HL-60 (cell line): ENCODE data around the gene LILRA6.

ENCODE experiments used
- GABPA ChIP-seq: IDR thresholded peaks from 2 replicates; pipeline ENCODE4 v1.6.1; 2012; ENCODE audit warnings: low read depth
- POLR2AphosphoS5 ChIP-seq: IDR thresholded peaks from 2 replicates; pipeline ENCODE4 v1.6.1; 2012; ENCODE audit warnings: low read depth
- SPI1 ChIP-seq: IDR thresholded peaks from 2 replicates; pipeline ENCODE4 v1.6.1; 2012; ENCODE audit warnings: low read depth, mild to moderate bottlenecking, borderline replicate concordance
- TF ChIP-seq, protein P1 (sequence below): IDR thresholded peaks from 2 replicates; pipeline ENCODE4 v1.6.1; 2012; ENCODE audit warnings: low read depth; ENCODE audit not compliant: insufficient replicate concordance
- TF ChIP-seq, protein P2 (sequence below): IDR thresholded peaks from one replicate; pipeline ENCODE4 v1.5.1; 2011; ENCODE audit warnings: low read length, control low read depth, inconsistent platforms; ENCODE audit not compliant: insufficient read depth

DNA sequence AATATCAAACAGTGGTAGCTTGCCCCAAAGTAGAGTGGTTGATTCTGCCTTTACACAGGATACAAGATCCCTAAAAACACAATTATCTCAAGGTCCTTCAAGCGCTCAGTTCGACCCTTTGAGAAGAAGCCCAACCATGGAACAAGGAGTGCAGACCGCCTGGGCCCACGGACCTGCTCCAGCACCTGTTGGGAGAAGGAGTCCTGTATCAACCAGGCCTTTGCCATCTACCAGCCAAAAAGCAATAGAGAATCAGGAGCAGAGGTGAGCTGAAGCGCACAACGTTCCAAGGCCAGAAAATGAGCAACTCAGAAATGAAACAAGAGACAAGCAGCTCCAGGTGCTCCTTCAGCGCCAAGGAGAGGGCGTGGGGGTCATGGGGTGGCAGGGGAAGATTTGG lies 13.4 kb downstream of the LILRA6 start:
- TF ChIP-seq GABPA (no peak), POLR2AphosphoS5 (no peak), SPI1 (no peak)
- TF ChIP-seq, protein P1, sequence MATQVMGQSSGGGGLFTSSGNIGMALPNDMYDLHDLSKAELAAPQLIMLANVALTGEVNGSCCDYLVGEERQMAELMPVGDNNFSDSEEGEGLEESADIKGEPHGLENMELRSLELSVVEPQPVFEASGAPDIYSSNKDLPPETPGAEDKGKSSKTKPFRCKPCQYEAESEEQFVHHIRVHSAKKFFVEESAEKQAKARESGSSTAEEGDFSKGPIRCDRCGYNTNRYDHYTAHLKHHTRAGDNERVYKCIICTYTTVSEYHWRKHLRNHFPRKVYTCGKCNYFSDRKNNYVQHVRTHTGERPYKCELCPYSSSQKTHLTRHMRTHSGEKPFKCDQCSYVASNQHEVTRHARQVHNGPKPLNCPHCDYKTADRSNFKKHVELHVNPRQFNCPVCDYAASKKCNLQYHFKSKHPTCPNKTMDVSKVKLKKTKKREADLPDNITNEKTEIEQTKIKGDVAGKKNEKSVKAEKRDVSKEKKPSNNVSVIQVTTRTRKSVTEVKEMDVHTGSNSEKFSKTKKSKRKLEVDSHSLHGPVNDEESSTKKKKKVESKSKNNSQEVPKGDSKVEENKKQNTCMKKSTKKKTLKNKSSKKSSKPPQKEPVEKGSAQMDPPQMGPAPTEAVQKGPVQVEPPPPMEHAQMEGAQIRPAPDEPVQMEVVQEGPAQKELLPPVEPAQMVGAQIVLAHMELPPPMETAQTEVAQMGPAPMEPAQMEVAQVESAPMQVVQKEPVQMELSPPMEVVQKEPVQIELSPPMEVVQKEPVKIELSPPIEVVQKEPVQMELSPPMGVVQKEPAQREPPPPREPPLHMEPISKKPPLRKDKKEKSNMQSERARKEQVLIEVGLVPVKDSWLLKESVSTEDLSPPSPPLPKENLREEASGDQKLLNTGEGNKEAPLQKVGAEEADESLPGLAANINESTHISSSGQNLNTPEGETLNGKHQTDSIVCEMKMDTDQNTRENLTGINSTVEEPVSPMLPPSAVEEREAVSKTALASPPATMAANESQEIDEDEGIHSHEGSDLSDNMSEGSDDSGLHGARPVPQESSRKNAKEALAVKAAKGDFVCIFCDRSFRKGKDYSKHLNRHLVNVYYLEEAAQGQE, result no peak
- TF ChIP-seq, protein P2, sequence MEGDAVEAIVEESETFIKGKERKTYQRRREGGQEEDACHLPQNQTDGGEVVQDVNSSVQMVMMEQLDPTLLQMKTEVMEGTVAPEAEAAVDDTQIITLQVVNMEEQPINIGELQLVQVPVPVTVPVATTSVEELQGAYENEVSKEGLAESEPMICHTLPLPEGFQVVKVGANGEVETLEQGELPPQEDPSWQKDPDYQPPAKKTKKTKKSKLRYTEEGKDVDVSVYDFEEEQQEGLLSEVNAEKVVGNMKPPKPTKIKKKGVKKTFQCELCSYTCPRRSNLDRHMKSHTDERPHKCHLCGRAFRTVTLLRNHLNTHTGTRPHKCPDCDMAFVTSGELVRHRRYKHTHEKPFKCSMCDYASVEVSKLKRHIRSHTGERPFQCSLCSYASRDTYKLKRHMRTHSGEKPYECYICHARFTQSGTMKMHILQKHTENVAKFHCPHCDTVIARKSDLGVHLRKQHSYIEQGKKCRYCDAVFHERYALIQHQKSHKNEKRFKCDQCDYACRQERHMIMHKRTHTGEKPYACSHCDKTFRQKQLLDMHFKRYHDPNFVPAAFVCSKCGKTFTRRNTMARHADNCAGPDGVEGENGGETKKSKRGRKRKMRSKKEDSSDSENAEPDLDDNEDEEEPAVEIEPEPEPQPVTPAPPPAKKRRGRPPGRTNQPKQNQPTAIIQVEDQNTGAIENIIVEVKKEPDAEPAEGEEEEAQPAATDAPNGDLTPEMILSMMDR, result no peak
